Epithelial cell of esophagus (primary cell): ENCODE results near the gene TBX4.

Experiments
- DNase-seq: peaks from one replicate; pipeline ENCODE4 v3.0.0; 2010; ENCODE audit warnings: low read depth
- H3K4me3 ChIP-seq: 2 replicates; pipeline ENCODE4 v1.5.1; 2011; ENCODE audit warnings: mild to moderate bottlenecking, low read length, control low read depth
- CTCF ChIP-seq: IDR thresholded peaks from 2 replicates; pipeline ENCODE4 v1.5.1; 2011; ENCODE audit warnings: low read depth, mild to moderate bottlenecking, low read length, control low read depth, inconsistent platforms; ENCODE audit not compliant: insufficient read depth; ENCODE audit errors: missing control alignments

The TBX4 gene

GRCh38 chr17:61460796-61461585, 8.8 kb downstream of the TBX4 start:
- no peak overlapping the region for H3K4me3 ChIP-seq
- no peak for DNase-seq
- no peak for TF ChIP-seq CTCF

- no peak for TF ChIP-seq CTCF
- no peak for DNase-seq
- H3K4me3 ChIP-seq = no peak overlapping the region
Measured at GRCh38 chr17:61461586-61461966, 9.4 kb downstream of the TBX4 start.

GRCh38 chr17:61461967-61462718, 9.9 kb downstream of the TBX4 start:
- no peak for TF ChIP-seq CTCF
- no peak overlapping the region for H3K4me3 ChIP-seq
- DNase-seq = peak; percentile 19

- no peak for DNase-seq
- H3K4me3 ChIP-seq = no peak overlapping the region
- no peak for TF ChIP-seq CTCF
Measured at GRCh38 chr17:61462719-61463315, 10.6 kb downstream of the TBX4 start.

- no peak overlapping the region for H3K4me3 ChIP-seq
Measured at GRCh38 chr17:61463316-61464129, 11.3 kb downstream of the TBX4 start.

More at GRCh38 chr17:61463316-61464129, 11.3 kb downstream of the TBX4 start:
- DNase-seq = no peak
- TF ChIP-seq CTCF = no peak
